IMR-90 (cell line): Measurements from ENCODE around the gene KRTAP5-5. TPM values are rescaled to one million over a fixed set of nuclear protein-coding genes. Genes with fewer than 3 reads are reported as not detected.

Experiments used
- ATAC-seq: fragments of 200-7000 bp; cut with Tn5 transposase; 2 replicates; pipeline ENCODE4 v1.9.1; 2020; ENCODE audit warnings: low read depth, mild to moderate bottlenecking, moderate library complexity
- BruUV-seq: library from RNA; stranded (reverse); fragments of 400-500 nt; replicated peaks from 2 replicates; lab custom pipeline; 2021; lab: Mats Ljungman, UMichigan
- CTCF ChIA-PET: fragments of 300-600 bp; formaldehyde crosslinking; extraction: SDS; loops from one replicate; lab custom pipeline; 2021; ENCODE audit warnings: antibody characterized with exemption; lab: Yijun Ruan, JAX
- POLR2A ChIA-PET: fragments of 300-600 bp; sonication (Branson Sonifier 250); formaldehyde crosslinking; loops from one replicate; lab custom pipeline; 2022; ENCODE audit warnings: antibody characterized with exemption; ENCODE audit not compliant: unreplicated experiment; lab: Charles Lee
- DNase-seq: peaks from one replicate; pipeline ENCODE4 v3.0.0; 2013
- H2AFZ ChIP-seq: replicated peaks from 2 replicates; pipeline ENCODE3; 2013; ENCODE audit warnings: low read length, mild to moderate bottlenecking; ENCODE audit not compliant: poor library complexity
- H2AK5ac ChIP-seq: 2 replicates; pipeline ENCODE4 v1.6.1; 2013; ENCODE audit warnings: low read depth, low read length, inconsistent platforms
- H2AK9ac ChIP-seq: replicated peaks from 2 replicates; pipeline ENCODE3; 2013; ENCODE audit warnings: mild to moderate bottlenecking, low read depth, low read length, moderate library complexity; ENCODE audit not compliant: poor library complexity
- H2BK120ac ChIP-seq: 2 replicates; pipeline ENCODE4 v1.6.1; 2013; ENCODE audit warnings: low read depth, low read length, inconsistent platforms
- H2BK15ac ChIP-seq: 3 replicates; pipeline ENCODE4 v1.6.1; 2013; ENCODE audit warnings: low read depth, low read length, inconsistent platforms
- H2BK20ac ChIP-seq: 2 replicates; pipeline ENCODE4 v1.6.1; 2013; ENCODE audit warnings: low read depth, mild to moderate bottlenecking, inconsistent platforms, low read length, moderate library complexity
- H2BK5ac ChIP-seq: 2 replicates; pipeline ENCODE4 v1.6.1; 2013; ENCODE audit warnings: mild to moderate bottlenecking, low read depth, low read length, inconsistent platforms; ENCODE audit not compliant: poor library complexity, severe bottlenecking
- H3K14ac ChIP-seq: replicated peaks from 2 replicates; pipeline ENCODE4 v1.6.1; 2013; ENCODE audit warnings: low read depth, low read length, inconsistent platforms
- H3K18ac ChIP-seq: 2 replicates; pipeline ENCODE4 v1.6.1; 2013; ENCODE audit warnings: low read depth, low read length, control low read depth
- H3K23ac ChIP-seq: 2 replicates; pipeline ENCODE4 v1.6.1; 2013; ENCODE audit warnings: low read depth, low read length, inconsistent platforms
- H3K27ac ChIP-seq: 2 replicates; pipeline ENCODE4 v1.5.1; 2013; ENCODE audit warnings: mild to moderate bottlenecking, control low read depth, low read length; ENCODE audit not compliant: insufficient read depth
- H3K27me3 ChIP-seq: 2 replicates; pipeline ENCODE4 v1.6.1; 2013; ENCODE audit warnings: low read length; ENCODE audit not compliant: control insufficient read depth, insufficient read depth
- H3K36me3 ChIP-seq: 2 replicates; pipeline ENCODE4 v1.6.1; 2013; ENCODE audit warnings: low read length, mixed read lengths; ENCODE audit not compliant: control insufficient read depth, insufficient read depth
- H3K4ac ChIP-seq: 2 replicates; pipeline ENCODE4 v1.6.1; 2013; ENCODE audit warnings: low read depth, low read length, inconsistent platforms
- H3K4me1 ChIP-seq: 2 replicates; pipeline ENCODE4 v1.6.1; 2013; ENCODE audit warnings: low read length, mixed read lengths; ENCODE audit not compliant: control insufficient read depth, insufficient read depth
- H3K4me2 ChIP-seq: 2 replicates; pipeline ENCODE4 v1.6.1; 2013; ENCODE audit warnings: low read depth, mild to moderate bottlenecking, control low read depth, low read length, moderate library complexity
- H3K4me3 ChIP-seq: 2 replicates; pipeline ENCODE4 v1.5.1; 2013; ENCODE audit warnings: low read depth, mild to moderate bottlenecking, control low read depth, low read length, moderate library complexity; ENCODE audit not compliant: insufficient read depth
- H3K56ac ChIP-seq: 2 replicates; pipeline ENCODE4 v1.6.1; 2013; ENCODE audit warnings: low read length, inconsistent platforms; ENCODE audit not compliant: insufficient read depth; ENCODE audit errors: extremely low read depth
- H3K79me1 ChIP-seq, 2 experiments: 2 replicates each; pipeline ENCODE4 v1.6.1; 2013; ENCODE audit warnings: low read length in 2 of 2, inconsistent platforms in 1 of 2, low read depth in 1 of 2
- H3K9ac ChIP-seq: 2 replicates; pipeline ENCODE4 v1.6.1; 2013; ENCODE audit warnings: low read depth, low read length, control low read depth
- H3K9me1 ChIP-seq: 2 replicates; pipeline ENCODE4 v1.6.1; 2013; ENCODE audit warnings: low read length, inconsistent platforms; ENCODE audit not compliant: insufficient read depth
- H3K9me3 ChIP-seq: 2 replicates; pipeline ENCODE4 v1.6.1; 2013; ENCODE audit warnings: low read length; ENCODE audit not compliant: control insufficient read depth, insufficient read depth
- H4K20me1 ChIP-seq: 2 replicates; pipeline ENCODE4 v1.6.1; 2013; ENCODE audit warnings: low read length, inconsistent platforms; ENCODE audit not compliant: insufficient read depth
- H4K5ac ChIP-seq: 2 replicates; pipeline ENCODE4 v1.6.1; 2013; ENCODE audit warnings: mild to moderate bottlenecking, low read depth, low read length, control low read depth
- H4K8ac ChIP-seq, 2 experiments: 2 replicates each; pipeline ENCODE4 v1.6.1; 2013; ENCODE audit warnings: low read depth in 2 of 2, low read length in 2 of 2, control low read depth in 1 of 2, inconsistent platforms in 1 of 2
- H4K91ac ChIP-seq: 2 replicates; pipeline ENCODE4 v1.6.1; 2013; ENCODE audit warnings: low read depth, low read length, inconsistent platforms; ENCODE audit not compliant: insufficient read depth
- BHLHE40 ChIP-seq: fragments of 150-350 bp; IDR thresholded peaks from 2 replicates; pipeline ENCODE4 v1.6.1; 2016; ENCODE audit warnings: mild to moderate bottlenecking, low read depth, low read length
- CHD1 ChIP-seq: IDR thresholded peaks from 2 replicates; pipeline ENCODE4 v1.6.1; 2012; ENCODE audit warnings: low read depth, low read length, improper control_type of control experiment
- FOS ChIP-seq: fragments of 150-350 bp; IDR thresholded peaks from 2 replicates; pipeline ENCODE4 v1.6.1; 2016; ENCODE audit warnings: low read depth, low read length
- MAFK ChIP-seq: IDR thresholded peaks from 2 replicates; pipeline ENCODE4 v1.6.1; 2012; ENCODE audit warnings: low read depth, low read length, improper control_type of control experiment
- MAZ ChIP-seq: IDR thresholded peaks from 2 replicates; pipeline ENCODE4 v1.6.1; 2012; ENCODE audit warnings: low read depth, mild to moderate bottlenecking, low read length, improper control_type of control experiment, moderate library complexity, borderline replicate concordance
- MXI1 ChIP-seq: IDR thresholded peaks from 2 replicates; pipeline ENCODE4 v1.6.1; 2012; ENCODE audit warnings: low read depth, mild to moderate bottlenecking, low read length, moderate library complexity, borderline replicate concordance
- NFE2L2 ChIP-seq: fragments of 150-350 bp; IDR thresholded peaks from 2 replicates; pipeline ENCODE4 v1.6.1; 2016; ENCODE audit warnings: low read depth, mild to moderate bottlenecking, low read length
- POLR2A ChIP-seq: IDR thresholded peaks from 2 replicates; pipeline ENCODE4 v1.6.1; 2012; ENCODE audit warnings: mild to moderate bottlenecking, low read depth, low read length
- RAD21 ChIP-seq: IDR thresholded peaks from 2 replicates; pipeline ENCODE4 v1.6.1; 2012; ENCODE audit warnings: low read length, improper control_type of control experiment
- RFX5 ChIP-seq: IDR thresholded peaks from 2 replicates; pipeline ENCODE4 v1.8.0; 2012; ENCODE audit warnings: low read depth, mild to moderate bottlenecking, low read length, moderate library complexity
- WGBS, 2 experiments: methylation state at CpG; one replicate each; pipeline versions ENCODE4 v1.1.5 to v1.1.7; 2013; ENCODE audit warnings: missing lambda C conversion rate in 2 of 2; ENCODE audit not compliant: insufficient read length in 1 of 2; ENCODE audit errors: extremely low coverage in 2 of 2; 5-methylcytosine and 5-hydroxymethylcytosine counted together
- dilution Hi-C: fragments of 300-500 bp; cut with HindIII; formaldehyde crosslinking; loops from one replicate; pipeline ENCODE4 v1.14.3; 2018; ENCODE audit warnings: low sequenced_read_pairs; ENCODE audit not compliant: unreplicated experiment
- in situ Hi-C: fragments of 300-500 bp; cut with MboI; formaldehyde crosslinking; loops from 3 replicates; pipeline ENCODE4 v1.14.3; 2019; ENCODE audit warnings: low sequenced_read_pairs, inconsistent platforms, mixed read lengths
- intact Hi-C: fragments of 100-400 bp; cut with micrococcal nuclease; formaldehyde crosslinking; loops from 2 replicates; pipeline ENCODE4 v1.10.0; 2022
- polyA plus RNA-seq, 3 experiments: library from polyadenylated mRNA; depleted of rRNA; stranded (reverse); fragments of >200 nt; gene quantifications; 2 replicates each; pipeline ENCODE4 v1.2.3, GENCODE V29; 2012; ENCODE audit warnings: low replicate concordance in 1 of 3
- total RNA-seq: library from RNA; depleted of rRNA; stranded (reverse); fragments of >200 nt; gene quantifications from 2 replicates; pipeline ENCODE4 v1.2.3, GENCODE V29; 2012
- TF ChIP-seq, protein P1 (sequence below): fragments of 150-350 bp; IDR thresholded peaks from 2 replicates; pipeline ENCODE4 v1.6.1; 2016; ENCODE audit warnings: low read depth, mild to moderate bottlenecking, low read length, moderate library complexity, borderline replicate concordance
- TF ChIP-seq, protein P2 (sequence below): conservative IDR thresholded peaks from 2 replicates; pipeline ENCODE4 v1.5.1; 2012; ENCODE audit warnings: mild to moderate bottlenecking, low read depth, low read length, improper control_type of control experiment

Gene KRTAP5-5
- total and polyA plus RNA-seq, 2 of the 4 experiments (the other 2 are of a cell fraction) = not detected

DNA sequence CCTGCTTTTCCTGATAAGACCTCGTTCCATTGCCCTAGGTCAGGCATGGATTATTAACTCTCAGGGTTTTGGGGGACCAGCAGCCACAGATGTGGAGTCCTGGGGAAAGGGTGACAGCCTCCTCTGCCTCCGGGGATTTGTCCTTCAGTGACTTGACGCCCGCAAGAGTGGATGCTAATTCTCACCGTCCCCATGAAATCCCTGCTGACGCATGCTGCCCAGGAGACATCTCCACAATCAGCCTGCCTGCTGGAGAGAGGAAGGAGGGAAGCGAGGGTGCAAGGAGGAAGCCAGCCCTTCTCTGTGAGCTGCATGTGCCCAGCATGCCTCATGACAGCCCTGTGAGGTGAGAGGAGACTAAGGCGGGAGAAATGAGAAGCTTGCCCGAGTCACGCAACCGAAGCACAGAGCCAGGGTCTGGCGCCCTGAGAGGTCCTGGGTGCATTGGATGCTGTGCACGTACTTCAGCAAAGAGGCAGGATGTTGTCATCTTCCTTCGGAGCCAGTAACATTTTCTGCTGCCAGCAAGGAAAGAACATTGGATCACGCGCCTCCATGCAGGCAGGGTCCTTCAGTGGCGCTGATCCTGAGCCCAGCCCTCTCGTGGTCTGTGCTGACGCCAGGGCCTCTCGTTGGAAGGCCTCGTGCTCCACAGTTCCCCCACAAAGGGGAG lies 40.1 kb downstream of the KRTAP5-5 start:
- Histone ChIP-seq H3K9me1 (no peaks in the 10 kb centered on the region; the same call in 1 of the 2 replicates), H3K14ac (no peak overlapping the region), H2AK5ac (no peak overlapping the region), H2BK20ac (no peak overlapping the region), H3K79me1 (no peaks in the 10 kb centered on the region), H2AK9ac (no peak overlapping the region), H2BK15ac (no peak overlapping the region), H3K23ac (no peak overlapping the region), H3K9ac (no peak overlapping the region), H3K4me2 (no peak overlapping the region), H3K4me3 (no peak overlapping the region), H4K91ac (no peak overlapping the region), H3K27me3 (peaks cover 49% of the 10 kb centered on the region), H3K4ac (no peak overlapping the region), H4K8ac (no peak overlapping the region), H3K4me1 (no peaks in the 10 kb centered on the region), H2BK120ac (no peak overlapping the region), H2AFZ (no peak overlapping the region), H3K18ac (no peak overlapping the region), H3K27ac (no peak overlapping the region), H3K56ac (no peak overlapping the region), H4K20me1 (no peaks in the 10 kb centered on the region), H3K36me3 (no peaks in the 10 kb centered on the region), H3K9me3 (0 out of 2 replicates have a peak, but pooled peaks cover 2% of the 10 kb centered on the region), H2BK5ac (no peak overlapping the region), H4K5ac (no peak overlapping the region)
- ATAC-seq (no peak), DNase-seq (no peak)
- BruUV-seq = no TSS peak
- ChIA-PET POLR2A (no interaction called here), CTCF (no interaction called here)
- intact Hi-C loops = no loop called here
- dilution Hi-C loops = no loop called here
- TF ChIP-seq POLR2A (no peak), MXI1 (no peak), MAZ (no peak), CHD1 (no peak), FOS (no peak), MAFK (no peak), RAD21 (no peak), NFE2L2 (no peak), BHLHE40 (no peak), RFX5 (no peak)
- TF ChIP-seq, protein P1, sequence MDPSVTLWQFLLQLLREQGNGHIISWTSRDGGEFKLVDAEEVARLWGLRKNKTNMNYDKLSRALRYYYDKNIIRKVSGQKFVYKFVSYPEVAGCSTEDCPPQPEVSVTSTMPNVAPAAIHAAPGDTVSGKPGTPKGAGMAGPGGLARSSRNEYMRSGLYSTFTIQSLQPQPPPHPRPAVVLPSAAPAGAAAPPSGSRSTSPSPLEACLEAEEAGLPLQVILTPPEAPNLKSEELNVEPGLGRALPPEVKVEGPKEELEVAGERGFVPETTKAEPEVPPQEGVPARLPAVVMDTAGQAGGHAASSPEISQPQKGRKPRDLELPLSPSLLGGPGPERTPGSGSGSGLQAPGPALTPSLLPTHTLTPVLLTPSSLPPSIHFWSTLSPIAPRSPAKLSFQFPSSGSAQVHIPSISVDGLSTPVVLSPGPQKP = no peak
- TF ChIP-seq, protein P2, sequence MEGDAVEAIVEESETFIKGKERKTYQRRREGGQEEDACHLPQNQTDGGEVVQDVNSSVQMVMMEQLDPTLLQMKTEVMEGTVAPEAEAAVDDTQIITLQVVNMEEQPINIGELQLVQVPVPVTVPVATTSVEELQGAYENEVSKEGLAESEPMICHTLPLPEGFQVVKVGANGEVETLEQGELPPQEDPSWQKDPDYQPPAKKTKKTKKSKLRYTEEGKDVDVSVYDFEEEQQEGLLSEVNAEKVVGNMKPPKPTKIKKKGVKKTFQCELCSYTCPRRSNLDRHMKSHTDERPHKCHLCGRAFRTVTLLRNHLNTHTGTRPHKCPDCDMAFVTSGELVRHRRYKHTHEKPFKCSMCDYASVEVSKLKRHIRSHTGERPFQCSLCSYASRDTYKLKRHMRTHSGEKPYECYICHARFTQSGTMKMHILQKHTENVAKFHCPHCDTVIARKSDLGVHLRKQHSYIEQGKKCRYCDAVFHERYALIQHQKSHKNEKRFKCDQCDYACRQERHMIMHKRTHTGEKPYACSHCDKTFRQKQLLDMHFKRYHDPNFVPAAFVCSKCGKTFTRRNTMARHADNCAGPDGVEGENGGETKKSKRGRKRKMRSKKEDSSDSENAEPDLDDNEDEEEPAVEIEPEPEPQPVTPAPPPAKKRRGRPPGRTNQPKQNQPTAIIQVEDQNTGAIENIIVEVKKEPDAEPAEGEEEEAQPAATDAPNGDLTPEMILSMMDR = no peak
- 52% methylated on average over 11 of the region's 21 CpGs; no CpG with 5 or more reads in 1 of the 2 experiments for WGBS, 2 experiments
- in situ Hi-C loops = no loop called here
